Fibroblast of lung (primary cell): ENCODE measurements around the gene PDE4B. TPM values are rescaled to one million over a fixed set of nuclear protein-coding genes. Genes with fewer than 3 reads are reported as not detected.

ENCODE experiments used
- DNase-seq, 2 donors: peaks; one replicate each; pipeline versions ENCODE4 v3.0.0 to v3.0.0-alpha.2; 2010; ENCODE audit warnings: low read depth in 2 of 2
- H2AFZ ChIP-seq: 2 replicates; pipeline ENCODE4 v1.5.1; 2012; ENCODE audit warnings: low read length, control low read depth, inconsistent platforms
- H3K27ac ChIP-seq: 2 replicates; pipeline ENCODE4 v1.5.1; 2011; ENCODE audit warnings: low read length, control low read depth; ENCODE audit not compliant: insufficient read depth
- H3K27me3 ChIP-seq: 2 replicates; pipeline ENCODE4 v1.5.1; 2011; ENCODE audit warnings: mild to moderate bottlenecking, low read length; ENCODE audit not compliant: control insufficient read depth, insufficient read depth
- H3K36me3 ChIP-seq: 2 replicates; pipeline ENCODE4 v1.5.1; 2011; ENCODE audit warnings: low read length; ENCODE audit not compliant: control insufficient read depth, insufficient read depth
- H3K4me1 ChIP-seq: 2 replicates; pipeline ENCODE4 v1.5.1; 2011; ENCODE audit warnings: low read length; ENCODE audit not compliant: control insufficient read depth, insufficient read depth; ENCODE audit errors: extremely low read depth
- H3K4me2 ChIP-seq: 2 replicates; pipeline ENCODE4 v1.5.1; 2011; ENCODE audit warnings: low read length, control low read depth; ENCODE audit not compliant: insufficient read depth; ENCODE audit errors: extremely low read depth
- H3K4me3 ChIP-seq, 4 experiments: fragments of 200-600 bp in 1 of 4; sonication (generic) in 1 of 4; replicated peaks in 1 of 4; 2 replicates each; pipeline ENCODE4 v1.5.1; 2011 to 2016; ENCODE audit warnings: low read length in 4 of 4, low read depth in 3 of 4, mild to moderate bottlenecking in 3 of 4, control low read depth in 2 of 4, inconsistent platforms in 1 of 4, mixed read lengths in 1 of 4; ENCODE audit not compliant: insufficient read depth in 1 of 4; ENCODE audit errors: control extremely low read depth in 1 of 4
- H3K79me2 ChIP-seq: 2 replicates; pipeline ENCODE4 v1.5.1; 2012; ENCODE audit warnings: mild to moderate bottlenecking, low read length, inconsistent platforms; ENCODE audit not compliant: control insufficient read depth, insufficient read depth
- H3K9ac ChIP-seq: 2 replicates; pipeline ENCODE4 v1.5.1; 2011; ENCODE audit warnings: mild to moderate bottlenecking, low read length, control low read depth; ENCODE audit not compliant: insufficient read depth
- H3K9me3 ChIP-seq: 2 replicates; pipeline ENCODE4 v1.5.1; 2012; ENCODE audit warnings: low read depth, low read length; ENCODE audit not compliant: control insufficient read depth, insufficient read depth
- H4K20me1 ChIP-seq: 2 replicates; pipeline ENCODE4 v1.5.1; 2011; ENCODE audit warnings: low read length; ENCODE audit not compliant: control insufficient read depth, insufficient read depth; ENCODE audit errors: extremely low read depth
- CTCF ChIP-seq, 2 donors: IDR thresholded peaks in 1 of 2; conservative IDR thresholded peaks in 1 of 2; 1 replicate in 1 of 2; 2 replicates in 1 of 2; pipeline ENCODE4 v1.5.1; 2011 to 2012; ENCODE audit warnings: low read length in 2 of 2, control low read depth in 1 of 2, inconsistent platforms in 1 of 2, low read depth in 1 of 2, mild to moderate bottlenecking in 1 of 2
- EZH2 ChIP-seq: IDR thresholded peaks from 2 replicates; pipeline ENCODE4 v1.5.1; 2012; ENCODE audit warnings: low read length, control low read depth, mild to moderate bottlenecking; ENCODE audit errors: missing control alignments
- polyA plus RNA-seq, 2 donors: library from polyadenylated mRNA; depleted of rRNA in 1 of 2; stranded (reverse) in 1 of 2; unstranded in 1 of 2; fragments of >200 nt; gene quantifications; 2 replicates each; pipeline ENCODE4 v1.2.1, GENCODE V29; 2011 to 2012; ENCODE audit warnings: missing spikeins in 1 of 2
- total RNA-seq: library from RNA; depleted of rRNA; stranded (reverse); fragments of >200 nt; gene quantifications from 2 replicates; pipeline ENCODE4 v1.2.1, GENCODE V29; 2014

Gene PDE4B
- total and polyA plus RNA-seq, 2 donors (not counting 1 experiment from before 2014, with no cell fraction given) = 3.7 to 19.8 TPM

DNA sequence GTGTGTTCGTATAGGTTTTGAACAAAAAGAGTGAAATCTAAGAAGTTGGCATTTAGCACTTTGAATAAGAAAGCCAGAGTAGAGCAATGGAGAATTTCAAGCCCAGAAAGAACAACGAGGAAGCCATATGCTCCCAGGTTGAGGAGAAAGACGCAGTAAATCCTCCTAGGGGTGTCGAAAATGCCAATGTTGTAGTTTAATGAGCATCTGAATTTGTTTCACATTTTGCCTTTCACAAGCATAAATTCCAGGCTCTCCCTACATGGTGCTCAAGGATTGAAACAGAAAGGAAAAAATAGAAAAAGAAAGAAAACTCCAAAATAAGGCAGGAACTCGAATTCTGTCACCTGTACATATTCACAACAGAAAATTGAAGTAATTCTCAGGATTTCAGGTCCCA is 476.5 kb downstream of the PDE4B start:
- Histone ChIP-seq H3K36me3 (no peaks in the 10 kb centered on the region), H3K4me1 (peaks cover 8% of the 10 kb centered on the region), H4K20me1 (no peaks in the 10 kb centered on the region), H2AFZ (no peak overlapping the region), H3K27ac (no peak overlapping the region), H3K27me3 (no peaks in the 10 kb centered on the region), H3K4me2 (no peak overlapping the region), H3K4me3 (no peak overlapping the region), H3K9ac (no peak overlapping the region), H3K9me3 (no peaks in the 10 kb centered on the region), H3K79me2 (no peaks in the 10 kb centered on the region)
- TF ChIP-seq CTCF (conservative IDR thresholded peaks at IDR 0.05 in 1 of 2, IDR thresholded peaks at IDR 0.05 in 1 of 2; ENCODE audit: low read depth in 1 of 2, low read length in 2 of 2) (no peak), EZH2 (no peak)
- DNase-seq = no peak

GRCh38 chr1:66270119-66270812 is 477.6 kb downstream of the PDE4B start:
- Histone ChIP-seq H3K9ac (no peak overlapping the region), H3K27ac (no peak overlapping the region)

More at GRCh38 chr1:66270119-66270812, 477.6 kb downstream of the PDE4B start:
- Histone ChIP-seq H3K27me3 (no peaks in the 10 kb centered on the region), H3K9me3 (no peaks in the 10 kb centered on the region), H3K4me3 (no peak overlapping the region), H4K20me1 (no peaks in the 10 kb centered on the region), H3K4me2 (no peak overlapping the region), H2AFZ (no peak overlapping the region), H3K79me2 (no peaks in the 10 kb centered on the region), H3K36me3 (no peaks in the 10 kb centered on the region), H3K4me1 (peaks cover 10% of the 10 kb centered on the region)
- DNase-seq = peak; percentile 66 to 92
- TF ChIP-seq EZH2 (no peak), CTCF (conservative IDR thresholded peaks at IDR 0.05 in 1 of 2, IDR thresholded peaks at IDR 0.05 in 1 of 2; ENCODE audit: low read depth in 1 of 2, low read length in 2 of 2) (no peak)
